ENCODE results near the gene FAM161B.
A peak's percentile ranks its signal among the peaks of the same experiment; 100 is the strongest.
"Not testable (repeated sequence)": the region's sequence is repeated elsewhere in the genome, so short reads cannot be mapped to it uniquely, and the experiment has no call there.

FAM161B gene

DNA sequence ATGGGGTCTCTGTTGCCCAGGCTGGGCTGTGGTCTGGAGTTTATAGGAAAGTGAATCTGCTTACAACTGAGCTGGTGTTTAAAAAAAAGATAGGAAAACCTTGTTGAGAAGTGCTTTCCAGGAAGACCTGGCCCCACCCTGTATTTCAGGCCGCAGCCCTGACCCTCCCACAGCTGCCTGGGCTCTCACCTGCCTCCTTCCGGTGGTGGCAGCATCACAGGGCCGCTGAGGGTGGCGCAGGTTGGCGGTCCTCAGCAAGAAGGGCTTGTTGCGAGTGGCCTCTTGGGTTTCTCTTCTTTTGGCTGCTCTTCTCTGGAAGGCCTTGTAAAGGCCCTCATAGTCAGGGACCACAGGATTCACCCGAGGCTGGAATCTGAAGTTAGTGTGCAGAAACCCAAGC is 7.7 kb downstream of the FAM161B start:
- no peak for DNase-seq

- DNase-seq, result no peak
These were observed 12.9 kb downstream of the FAM161B start for GRCh38 chr14:73937012-73937411.

- DNase-seq, result no peak
These were observed 13.3 kb downstream of the FAM161B start for GRCh38 chr14:73936548-73936947.

- DNase-seq, result no peak
These were observed 14.2 kb downstream of the FAM161B start for GRCh38 chr14:73935666-73936065.

- DNase-seq, result no peak
These were observed 25.6 kb downstream of the FAM161B start for GRCh38 chr14:73924337-73924736.

DNA sequence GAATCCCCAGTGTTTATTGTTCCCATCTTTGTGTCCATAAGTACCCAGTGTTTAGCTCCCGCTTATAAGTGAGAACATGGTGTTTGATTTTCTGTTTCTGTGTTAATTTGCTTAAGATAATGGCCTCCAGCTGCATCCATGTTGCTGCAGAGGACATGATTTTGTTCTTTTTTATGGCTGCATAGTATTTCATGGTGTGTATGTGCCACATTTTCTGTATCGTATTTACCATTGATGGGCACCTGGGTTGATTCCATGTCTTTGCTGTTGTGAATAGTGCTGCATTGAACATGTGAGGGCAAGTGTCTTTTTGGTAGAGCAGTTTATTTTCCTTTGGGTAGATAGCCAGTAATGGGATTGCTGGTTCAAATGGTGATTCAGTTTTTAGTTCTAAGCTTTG is 30.4 kb downstream of the FAM161B start:
- not testable (repeated sequence) for DNase-seq

GRCh38 chr14:73916324-73916723 is 33.6 kb downstream of the FAM161B start:
- DNase-seq, result no peak

DNA sequence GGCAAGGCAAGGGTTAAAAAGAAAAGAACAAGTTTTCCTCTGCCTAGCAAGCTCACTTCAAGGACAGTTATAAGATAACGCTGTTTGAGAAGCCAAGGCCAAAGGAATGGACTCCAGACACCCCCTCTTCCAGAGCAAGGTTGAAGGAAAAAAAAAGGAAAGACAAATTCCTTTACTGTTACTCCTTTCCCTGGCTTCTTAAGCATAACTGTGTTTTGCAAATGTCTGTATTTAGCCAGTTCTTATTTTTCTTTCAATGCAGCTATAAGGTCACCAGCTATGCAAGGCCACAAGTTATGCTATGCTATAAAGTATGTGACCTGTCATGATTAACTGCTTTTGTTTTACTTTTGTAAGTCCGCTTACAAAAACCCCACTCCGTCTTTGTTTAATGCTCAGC is 36.6 kb downstream of the FAM161B start:
- no peak for DNase-seq

GRCh38 chr14:73909681-73910080 is 40.2 kb downstream of the FAM161B start:
- no peak for DNase-seq

- no peak for DNase-seq
These were observed 46.9 kb downstream of the FAM161B start for GRCh38 chr14:73903028-73903427.

DNA sequence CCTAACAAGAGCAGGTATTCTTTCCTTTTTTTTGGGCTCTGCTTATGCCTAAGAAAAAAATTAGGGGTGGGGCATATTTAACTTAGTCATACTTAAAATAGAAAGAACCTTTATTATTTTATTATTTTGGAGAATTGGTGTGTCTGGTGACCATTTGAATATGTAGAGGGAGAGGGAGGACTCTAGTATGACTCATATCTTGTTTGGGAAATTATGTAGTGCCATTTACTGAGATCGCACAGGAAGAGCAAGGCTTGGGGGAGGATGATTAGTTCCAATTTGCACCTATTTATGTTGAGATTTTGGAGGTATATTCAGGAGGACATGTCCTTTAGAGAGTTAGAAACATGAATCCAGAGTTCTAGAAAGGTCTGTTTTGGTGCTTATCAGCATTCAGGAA is 53.4 kb downstream of the FAM161B start:
- no peak for DNase-seq

DNA sequence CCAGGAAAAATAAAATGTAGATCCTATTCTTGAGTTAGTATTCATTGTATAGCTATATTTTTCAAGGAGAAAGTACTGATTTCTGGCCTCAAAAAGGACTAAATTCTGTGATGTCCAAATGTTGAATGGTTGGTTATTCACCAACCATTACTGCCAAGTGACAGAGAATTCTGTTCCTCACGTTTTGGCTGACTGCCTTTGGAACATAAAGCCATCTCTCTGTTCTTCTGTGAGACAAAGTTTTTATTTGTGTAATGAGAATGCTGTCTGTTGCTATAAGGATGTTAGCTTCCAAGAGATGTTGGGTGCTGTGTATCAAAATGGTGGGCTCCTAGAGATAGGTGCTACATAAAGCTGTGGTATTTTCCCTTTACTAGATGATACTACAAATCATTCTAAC is 54.0 kb downstream of the FAM161B start:
- no peak for DNase-seq

GRCh38 chr14:73894180-73894687 is 55.7 kb downstream of the FAM161B start:
- not testable (repeated sequence) for DNase-seq

- no peak for DNase-seq
These were observed 60.5 kb downstream of the FAM161B start for GRCh38 chr14:73889376-73889775.

GRCh38 chr14:73888971-73889370 is 60.9 kb downstream of the FAM161B start:
- no peak for DNase-seq

- no peak for DNase-seq
These were observed 61.5 kb downstream of the FAM161B start for GRCh38 chr14:73888460-73888725.

DNA sequence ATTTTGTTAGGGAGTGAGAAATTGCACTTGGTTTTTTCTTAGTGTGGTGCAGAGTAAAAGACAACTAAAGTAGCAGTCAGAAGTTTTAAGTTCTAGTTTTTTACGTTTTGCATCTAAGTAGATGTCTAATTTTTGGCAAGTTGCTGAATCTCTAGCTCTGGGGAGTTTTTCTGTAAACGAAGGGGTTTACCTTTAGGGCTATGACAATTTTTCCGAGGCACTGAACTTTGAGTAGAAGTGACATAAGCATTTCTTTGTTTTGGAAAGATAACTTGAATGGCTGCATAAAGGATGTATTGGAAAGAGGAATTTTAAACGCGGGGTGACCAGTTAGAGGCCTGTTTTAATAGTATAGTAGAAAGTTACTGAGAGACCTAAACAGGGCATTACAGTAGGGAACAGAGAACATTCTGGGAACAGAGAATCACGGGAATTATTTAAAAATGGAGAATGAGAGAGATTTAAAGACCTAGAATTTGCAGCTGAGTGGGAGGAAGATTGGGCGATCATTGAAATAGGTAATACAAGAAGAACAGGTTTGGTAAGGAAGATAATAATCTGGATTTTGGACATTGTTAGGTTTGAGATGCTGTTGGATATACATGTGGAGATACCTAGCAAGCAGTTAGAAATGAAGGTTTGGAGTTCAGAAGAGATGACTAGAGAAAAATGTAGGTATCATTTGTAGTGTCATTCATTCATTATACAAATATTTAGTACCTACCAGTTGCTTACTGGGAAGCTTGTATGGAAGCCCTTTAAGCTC is 62.0 kb downstream of the FAM161B start:
- DNase-seq, result no peak

- no peak for DNase-seq
These were observed 62.6 kb downstream of the FAM161B start for GRCh38 chr14:73887318-73887616.

DNA sequence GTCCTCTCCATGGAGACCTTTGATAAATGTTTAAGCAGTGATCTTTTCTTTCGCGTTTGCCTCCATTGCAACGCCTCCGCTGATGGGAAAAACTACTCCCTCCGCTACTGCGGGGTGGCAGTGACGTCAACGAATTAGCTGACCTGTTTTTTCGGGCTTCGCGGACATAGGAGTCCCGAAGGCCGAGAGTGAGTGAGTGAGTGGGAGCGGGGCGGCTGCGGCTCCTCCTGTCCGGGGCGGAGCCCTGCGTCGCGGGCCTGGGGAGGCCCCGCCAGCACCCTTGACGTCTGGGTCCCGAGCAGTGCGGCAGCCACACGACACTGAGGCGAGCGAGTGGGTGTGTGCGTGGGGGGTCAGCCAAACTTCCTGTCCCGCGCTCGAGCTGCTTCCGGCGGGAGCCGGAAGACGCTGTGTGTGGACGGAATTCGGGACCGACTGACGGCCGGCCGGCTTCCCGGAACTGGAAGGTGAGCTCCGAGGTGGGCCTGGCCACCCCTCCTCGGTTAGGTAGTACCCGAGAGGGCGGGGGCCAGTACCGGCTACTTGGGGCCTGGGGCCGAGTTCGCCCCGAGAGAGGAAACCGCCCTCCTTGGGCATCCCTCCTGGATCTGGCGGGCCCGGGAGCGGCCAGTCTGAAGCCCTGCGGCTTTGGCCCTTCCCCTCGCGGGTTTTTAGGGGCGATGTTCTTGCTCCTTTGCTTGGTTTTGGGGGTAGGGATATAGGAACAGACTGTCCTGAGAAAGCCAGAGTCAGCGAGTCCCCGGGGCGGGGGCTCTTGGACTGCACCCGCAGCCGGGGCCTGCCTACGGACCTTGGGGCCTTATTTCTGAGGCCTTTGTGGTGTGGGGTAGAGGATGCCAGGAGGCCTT is 63.2 kb downstream of the FAM161B start, which contains the start of gene ZNF410:
ZNF410 (plus strand) TSS at position 411 of the 869 bp plus-strand sequence. CDS start 5,317 bp downstream, outside the sequence.
- peak; percentile 86 for DNase-seq

- DNase-seq, result no peak
These were observed 65.3 kb downstream of the FAM161B start for GRCh38 chr14:73884438-73885190.

Data from DMS153 (cell line).